ENCODE results near the gene GASK1A. TPM values are rescaled to one million over a fixed set of nuclear protein-coding genes. Genes with fewer than 3 reads are reported as not detected.
"Not testable (repeated sequence)": the region's sequence is repeated elsewhere in the genome, so short reads cannot be mapped to it uniquely, and the experiment has no call there.

The GASK1A gene
- polyA plus RNA-seq, 12 donors, result 4.1 to 10.6 (median 5.1) TPM; not detected in 1

- DNase-seq, result no peak
Measured at GRCh38 chr3:43031485-43031884, 52.4 kb downstream of the GASK1A start.

GRCh38 chr3:43031889-43032545 lies 52.9 kb downstream of the GASK1A start:
- DNase-seq, result no peak

- DNase-seq, result no peak
Measured at GRCh38 chr3:43032646-43033628, 53.8 kb downstream of the GASK1A start.

GRCh38 chr3:43034200-43034599 lies 55.1 kb downstream of the GASK1A start:
- no peak for DNase-seq

GRCh38 chr3:43034911-43035310 lies 55.8 kb downstream of the GASK1A start:
- DNase-seq, result no peak

- no peak for DNase-seq
Measured at GRCh38 chr3:43035801-43036365, 56.8 kb downstream of the GASK1A start.

- DNase-seq, result no peak
Measured at GRCh38 chr3:43036621-43037423, 57.7 kb downstream of the GASK1A start.

GRCh38 chr3:43038010-43038409 lies 58.9 kb downstream of the GASK1A start:
- DNase-seq, result no peak

GRCh38 chr3:43041517-43041916 lies 62.4 kb downstream of the GASK1A start:
- DNase-seq, result no peak

- no peak for DNase-seq
Measured at GRCh38 chr3:43043071-43043766, 64.1 kb downstream of the GASK1A start.

GRCh38 chr3:43043793-43044192 lies 64.7 kb downstream of the GASK1A start:
- DNase-seq, result no peak

- not testable (repeated sequence) for DNase-seq
Measured at GRCh38 chr3:43045079-43045478, 66.0 kb downstream of the GASK1A start.

- DNase-seq, result no peak
Measured at GRCh38 chr3:43046583-43046982, 67.5 kb downstream of the GASK1A start.

GRCh38 chr3:43048470-43048869 lies 69.4 kb downstream of the GASK1A start:
- DNase-seq, result no peak

GRCh38 chr3:43053291-43053690 lies 74.2 kb downstream of the GASK1A start:
- no peak for DNase-seq

- no peak for DNase-seq
Measured at GRCh38 chr3:43054754-43055153, 75.6 kb downstream of the GASK1A start.

- DNase-seq, result no peak
Measured at GRCh38 chr3:43055393-43055792, 76.3 kb downstream of the GASK1A start.

GRCh38 chr3:43055806-43056770 lies 77.0 kb downstream of the GASK1A start:
- DNase-seq, result no peak

GRCh38 chr3:43059456-43059855 lies 80.3 kb downstream of the GASK1A start:
- DNase-seq, result no peak

All from muscle of arm (tissue), 12 donors.